Nephron progenitor cell (in vitro differentiated cells): ENCODE measurements around the gene FRAT2.
"Not testable (repeated sequence)": the region's sequence is repeated elsewhere in the genome, so short reads cannot be mapped to it uniquely, and the experiment has no call there.

Experiments
- DNase-seq: peaks from one replicate; pipeline ENCODE4 v3.0.0; 2021
- H3K27ac Mint-ChIP-seq: 2 replicates; pipeline ENCODE4 v1.8.0; 2021; ENCODE audit warnings: mild to moderate bottlenecking, moderate library complexity, mixed read lengths
- H3K27me3 Mint-ChIP-seq: 2 replicates; pipeline ENCODE4 v1.8.0; 2021; ENCODE audit warnings: mild to moderate bottlenecking, low read depth, mixed read lengths; ENCODE audit not compliant: poor library complexity
- H3K36me3 Mint-ChIP-seq: 2 replicates; pipeline ENCODE4 v1.8.0; 2021; ENCODE audit warnings: low read depth, mixed read lengths
- H3K4me1 Mint-ChIP-seq: 2 replicates; pipeline ENCODE4 v1.8.0; 2021; ENCODE audit warnings: mixed read lengths
- H3K4me3 Mint-ChIP-seq: 2 replicates; pipeline ENCODE4 v1.8.0; 2021; ENCODE audit warnings: mild to moderate bottlenecking, moderate library complexity, mixed read lengths
- H3K9me3 Mint-ChIP-seq: 2 replicates; pipeline ENCODE4 v1.8.0; 2021; ENCODE audit warnings: mild to moderate bottlenecking, moderate library complexity, mixed read lengths
- TF ChIP-seq, protein P1 (sequence below): fragments of 200-600 bp; sonication (generic); IDR thresholded peaks from 2 replicates; pipeline ENCODE4 v1.5.0; 2021; ENCODE audit warnings: antibody characterized with exemption

The FRAT2 gene

GRCh38 chr10:97355571-97355975 lies 21.0 kb upstream of the FRAT2 start:
- H3K4me3 Mint-ChIP-seq: no peak overlapping the region
- TF ChIP-seq, protein P1, sequence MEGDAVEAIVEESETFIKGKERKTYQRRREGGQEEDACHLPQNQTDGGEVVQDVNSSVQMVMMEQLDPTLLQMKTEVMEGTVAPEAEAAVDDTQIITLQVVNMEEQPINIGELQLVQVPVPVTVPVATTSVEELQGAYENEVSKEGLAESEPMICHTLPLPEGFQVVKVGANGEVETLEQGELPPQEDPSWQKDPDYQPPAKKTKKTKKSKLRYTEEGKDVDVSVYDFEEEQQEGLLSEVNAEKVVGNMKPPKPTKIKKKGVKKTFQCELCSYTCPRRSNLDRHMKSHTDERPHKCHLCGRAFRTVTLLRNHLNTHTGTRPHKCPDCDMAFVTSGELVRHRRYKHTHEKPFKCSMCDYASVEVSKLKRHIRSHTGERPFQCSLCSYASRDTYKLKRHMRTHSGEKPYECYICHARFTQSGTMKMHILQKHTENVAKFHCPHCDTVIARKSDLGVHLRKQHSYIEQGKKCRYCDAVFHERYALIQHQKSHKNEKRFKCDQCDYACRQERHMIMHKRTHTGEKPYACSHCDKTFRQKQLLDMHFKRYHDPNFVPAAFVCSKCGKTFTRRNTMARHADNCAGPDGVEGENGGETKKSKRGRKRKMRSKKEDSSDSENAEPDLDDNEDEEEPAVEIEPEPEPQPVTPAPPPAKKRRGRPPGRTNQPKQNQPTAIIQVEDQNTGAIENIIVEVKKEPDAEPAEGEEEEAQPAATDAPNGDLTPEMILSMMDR: peak; percentile 25
- H3K27me3 Mint-ChIP-seq: peaks cover 6% of the 10 kb centered on the region
- H3K4me1 Mint-ChIP-seq: peaks cover 6% of the 10 kb centered on the region
- DNase-seq: no peak
- H3K9me3 Mint-ChIP-seq: no peaks in the 10 kb centered on the region
- peaks cover 21% of the 10 kb centered on the region for H3K36me3 Mint-ChIP-seq
- H3K27ac Mint-ChIP-seq: peak overlapping the region; percentile 84

- H3K36me3 Mint-ChIP-seq: peaks cover 14% of the 10 kb centered on the region
- no peaks in the 10 kb centered on the region for H3K9me3 Mint-ChIP-seq
- TF ChIP-seq, protein P1: no peak
- H3K27ac Mint-ChIP-seq: no peak overlapping the region
- H3K4me3 Mint-ChIP-seq: no peak overlapping the region
- peaks cover 6% of the 10 kb centered on the region for H3K4me1 Mint-ChIP-seq
- no peak for DNase-seq
- peaks cover 6% of the 10 kb centered on the region for H3K27me3 Mint-ChIP-seq
Measured at GRCh38 chr10:97353945-97354344, 19.4 kb upstream of the FRAT2 start.

GRCh38 chr10:97349752-97350513 lies 15.4 kb upstream of the FRAT2 start:
- TF ChIP-seq, protein P1: no peak
- H3K27me3 Mint-ChIP-seq: no peaks in the 10 kb centered on the region
- H3K4me1 Mint-ChIP-seq: no peaks in the 10 kb centered on the region
- H3K4me3 Mint-ChIP-seq: no peak overlapping the region
- no peaks in the 10 kb centered on the region for H3K9me3 Mint-ChIP-seq
- DNase-seq: no peak
- H3K36me3 Mint-ChIP-seq: no peaks in the 10 kb centered on the region
- no peak overlapping the region for H3K27ac Mint-ChIP-seq

DNA sequence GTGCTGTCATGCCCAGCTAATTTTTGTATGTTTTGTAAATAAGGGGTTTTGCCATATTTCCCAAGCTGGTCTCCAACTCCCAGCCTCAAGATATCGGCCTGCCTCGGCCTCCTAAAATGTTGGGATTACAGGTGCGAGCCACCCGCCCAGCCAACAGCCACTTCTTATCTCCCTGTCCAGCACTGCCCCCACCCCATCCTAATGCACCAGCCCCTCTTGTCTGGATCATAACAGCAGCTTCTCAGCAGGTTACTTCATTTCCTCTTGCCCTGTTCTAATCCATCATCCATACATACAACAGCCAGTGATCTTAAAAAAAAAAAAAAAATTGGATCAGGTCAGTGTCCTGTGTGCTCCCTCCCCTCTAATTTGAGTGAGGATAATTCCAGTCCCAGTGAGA lies 12.8 kb upstream of the FRAT2 start:
- H3K9me3 Mint-ChIP-seq: no peaks in the 10 kb centered on the region
- H3K4me1 Mint-ChIP-seq: no peaks in the 10 kb centered on the region
- no peak overlapping the region for H3K27ac Mint-ChIP-seq
- H3K4me3 Mint-ChIP-seq: no peak overlapping the region
- no peak for DNase-seq
- H3K27me3 Mint-ChIP-seq: peaks cover 12% of the 10 kb centered on the region
- TF ChIP-seq, protein P1: no peak
- H3K36me3 Mint-ChIP-seq: no peaks in the 10 kb centered on the region

DNA sequence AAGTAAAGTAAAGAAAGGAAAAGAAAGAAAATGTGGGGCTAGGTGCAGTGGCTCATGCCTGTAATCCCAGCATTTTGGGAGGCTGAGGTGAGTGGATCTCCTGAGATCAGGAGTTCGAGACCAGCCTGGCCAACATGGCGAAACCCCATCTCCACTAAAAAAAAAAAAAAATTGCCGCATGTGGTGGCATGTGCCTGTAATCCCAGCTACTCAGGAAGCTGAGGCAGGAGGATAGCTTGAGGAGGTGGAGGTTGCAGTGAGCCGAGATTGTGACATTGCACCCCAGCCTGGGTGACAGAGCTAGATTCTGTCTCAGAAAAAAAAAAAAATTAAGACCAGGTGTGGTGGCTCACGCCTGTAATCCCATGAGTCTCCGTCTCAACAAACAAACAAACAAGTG lies 9.1 kb upstream of the FRAT2 start:
- not testable (repeated sequence) for H3K4me1 Mint-ChIP-seq, H3K27ac Mint-ChIP-seq, H3K9me3 Mint-ChIP-seq, H3K4me3 Mint-ChIP-seq, DNase-seq, H3K36me3 Mint-ChIP-seq
- peaks cover 26% of the 10 kb centered on the region for H3K27me3 Mint-ChIP-seq

DNA sequence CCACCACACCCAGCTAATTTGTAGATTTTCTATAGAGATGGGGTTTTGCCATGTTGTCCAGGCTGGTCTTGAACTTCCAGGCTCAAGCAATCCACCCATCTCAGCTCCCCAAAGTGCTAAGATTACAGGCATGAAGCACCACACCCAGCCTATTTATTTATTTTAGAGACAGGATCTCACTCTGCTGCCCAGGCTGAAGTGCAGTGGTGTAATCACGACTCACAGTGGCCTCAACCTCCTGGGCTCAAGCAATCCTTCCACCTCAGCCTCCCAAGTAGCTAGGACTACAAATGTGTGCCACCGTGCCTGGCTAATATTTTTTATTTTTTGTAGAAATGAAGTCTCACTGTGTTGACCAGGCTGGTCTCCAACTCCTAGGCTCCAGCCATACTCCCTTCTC lies 6.9 kb upstream of the FRAT2 start:
- H3K27ac Mint-ChIP-seq: no peak overlapping the region
- H3K27me3 Mint-ChIP-seq: peaks cover 49% of the 10 kb centered on the region
- TF ChIP-seq, protein P1: no peak
- H3K4me3 Mint-ChIP-seq: no peak overlapping the region
- DNase-seq: no peak
- H3K4me1 Mint-ChIP-seq: peaks cover 19% of the 10 kb centered on the region
- no peaks in the 10 kb centered on the region for H3K36me3 Mint-ChIP-seq
- no peaks in the 10 kb centered on the region for H3K9me3 Mint-ChIP-seq
